HK-2 (cell line): Measurements from ENCODE around the gene ADRA2A.

Source experiments
- DNase-seq: peaks from one replicate; pipeline ENCODE4 v3.0.0-alpha.2; 2018; ENCODE audit not compliant: unreplicated experiment

The ADRA2A gene

DNA sequence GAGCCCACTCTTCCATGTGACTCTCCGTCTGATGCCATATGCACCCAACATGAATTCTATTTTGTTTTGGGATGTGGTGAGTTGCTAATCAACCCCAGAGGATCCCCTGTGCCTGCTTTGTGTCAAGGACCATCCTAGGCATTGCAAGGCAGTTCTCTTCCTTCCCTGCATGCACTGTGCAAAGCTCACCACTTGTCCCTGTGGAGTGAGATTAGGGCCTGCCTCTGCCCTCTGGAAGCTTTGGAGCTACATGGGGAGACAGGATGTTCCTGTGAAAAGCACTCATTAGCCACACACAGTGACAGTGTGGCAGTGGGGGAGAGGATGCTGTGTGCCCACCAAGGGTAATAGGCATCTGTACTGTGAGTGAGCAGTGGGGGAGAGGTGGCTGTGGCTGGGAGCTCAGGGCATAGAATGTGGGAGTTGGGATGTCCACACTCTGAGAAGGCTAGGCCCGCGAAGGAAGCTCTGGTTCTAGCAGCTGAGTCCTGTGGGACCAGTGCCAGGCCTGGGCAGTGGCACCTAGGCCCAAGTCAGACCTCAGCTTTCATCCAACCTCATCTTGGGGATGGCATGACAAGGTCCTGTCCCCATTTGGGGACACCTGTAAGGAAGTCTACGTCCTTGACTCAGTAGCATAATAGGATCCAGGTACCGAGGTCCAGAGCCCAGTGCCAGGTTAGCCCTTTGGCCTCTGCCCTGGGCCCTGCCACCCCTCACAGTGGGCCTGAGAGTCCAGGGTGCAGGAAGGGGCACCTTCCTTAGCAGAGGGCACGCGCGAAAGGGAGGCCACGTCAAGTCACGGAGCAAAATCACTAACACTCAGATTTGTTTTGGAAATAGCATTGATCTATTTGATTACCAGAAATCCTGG is 6.6 kb downstream of the ADRA2A start:
- no peak for DNase-seq

DNA sequence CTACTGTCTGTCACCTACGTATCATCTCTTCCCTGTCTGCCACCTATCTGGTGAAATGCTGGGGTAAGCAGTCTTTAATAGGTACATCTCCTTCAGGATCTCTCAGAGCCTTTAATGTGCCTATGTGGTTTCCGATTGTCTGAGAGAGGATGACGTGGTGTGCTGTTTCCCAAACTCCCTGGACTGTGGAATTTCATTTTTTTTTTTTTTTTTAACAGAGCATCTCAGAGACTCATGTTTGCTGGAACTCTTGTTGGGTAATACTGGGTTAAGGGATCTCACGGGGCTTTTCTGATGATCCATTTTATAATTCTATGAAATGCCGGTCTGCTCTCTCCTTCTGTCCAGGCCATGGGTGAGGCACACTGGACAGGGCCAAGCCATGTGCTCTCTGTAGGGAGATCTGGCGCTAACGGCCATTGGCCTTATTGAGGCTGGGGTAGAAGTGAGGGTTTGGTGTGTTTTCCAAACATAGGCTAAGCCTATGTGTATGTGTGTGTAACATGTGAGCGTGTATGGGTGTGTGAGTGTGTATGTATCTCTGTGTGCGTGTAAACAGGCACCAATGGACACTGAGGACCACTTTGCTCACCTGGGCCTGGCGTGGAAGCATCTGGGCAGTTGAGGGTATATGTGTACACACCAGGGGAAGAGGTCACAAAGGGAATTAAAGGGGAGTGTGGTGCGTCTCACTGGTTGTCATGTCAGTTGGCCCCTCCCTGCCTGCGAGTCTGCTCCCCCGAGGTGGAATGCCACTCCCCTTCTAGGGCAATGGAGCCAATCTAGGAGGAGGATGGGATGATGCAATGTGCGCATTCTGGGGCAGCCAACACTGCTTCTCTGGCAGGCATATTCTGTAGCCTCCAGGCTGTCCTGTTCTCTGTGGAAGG is 7.8 kb downstream of the ADRA2A start:
- no peak for DNase-seq

GRCh38 chr10:111085690-111086353 is 9.0 kb downstream of the ADRA2A start:
- no peak for DNase-seq

GRCh38 chr10:111086574-111086973 is 9.7 kb downstream of the ADRA2A start:
- no peak for DNase-seq

- DNase-seq: no peak
Observed at GRCh38 chr10:111087331-111087756, 10.5 kb downstream of the ADRA2A start.

- no peak for DNase-seq
Observed at GRCh38 chr10:111087968-111088505, 11.2 kb downstream of the ADRA2A start.

- no peak for DNase-seq
Observed at GRCh38 chr10:111089293-111089692, 12.5 kb downstream of the ADRA2A start.

- no peak for DNase-seq
Observed at GRCh38 chr10:111091833-111092232, 15.0 kb downstream of the ADRA2A start.

- DNase-seq: no peak
Observed at GRCh38 chr10:111093741-111094380, 17.0 kb downstream of the ADRA2A start.

- no peak for DNase-seq
Observed at GRCh38 chr10:111098679-111099437, 22.0 kb downstream of the ADRA2A start.

DNA sequence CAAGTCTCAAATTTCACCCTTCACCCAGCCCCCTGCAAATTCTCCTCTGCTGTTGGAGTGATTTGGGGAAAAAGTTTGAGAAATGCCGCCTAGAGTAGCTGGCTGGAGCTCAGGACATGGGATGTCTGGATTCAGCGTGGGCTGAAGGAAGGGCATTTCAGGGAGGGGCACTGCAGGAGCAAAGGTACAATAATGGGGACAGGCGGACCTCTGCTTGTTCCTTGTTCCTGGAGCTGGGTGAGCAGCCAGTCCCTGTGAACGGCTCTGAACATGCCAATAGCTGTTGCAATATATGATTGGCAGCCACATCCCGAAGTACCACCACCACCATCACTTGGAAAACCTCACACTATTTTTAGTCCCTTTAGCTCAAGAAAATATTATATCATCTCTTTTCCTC is 23.4 kb downstream of the ADRA2A start:
- no peak for DNase-seq

DNA sequence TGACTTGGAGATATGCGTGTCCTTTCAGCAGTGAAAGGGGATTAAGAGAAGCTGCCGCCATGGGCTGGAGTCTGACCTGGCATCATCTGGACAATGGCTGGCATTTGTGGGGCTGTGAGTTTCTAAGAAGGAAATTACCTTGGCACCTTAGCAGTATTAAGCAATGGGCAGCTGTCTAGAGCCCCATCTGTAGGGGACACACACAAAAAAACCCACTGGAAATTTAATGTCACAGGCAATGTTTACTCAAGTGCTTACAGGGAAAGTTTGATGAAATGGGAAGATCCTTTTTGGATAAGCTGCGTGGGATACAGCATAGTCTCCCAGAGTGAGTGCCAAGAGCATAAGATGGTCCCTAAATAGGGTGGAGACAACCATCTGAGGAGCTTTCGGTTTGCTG is 25.0 kb downstream of the ADRA2A start:
- no peak for DNase-seq

DNA sequence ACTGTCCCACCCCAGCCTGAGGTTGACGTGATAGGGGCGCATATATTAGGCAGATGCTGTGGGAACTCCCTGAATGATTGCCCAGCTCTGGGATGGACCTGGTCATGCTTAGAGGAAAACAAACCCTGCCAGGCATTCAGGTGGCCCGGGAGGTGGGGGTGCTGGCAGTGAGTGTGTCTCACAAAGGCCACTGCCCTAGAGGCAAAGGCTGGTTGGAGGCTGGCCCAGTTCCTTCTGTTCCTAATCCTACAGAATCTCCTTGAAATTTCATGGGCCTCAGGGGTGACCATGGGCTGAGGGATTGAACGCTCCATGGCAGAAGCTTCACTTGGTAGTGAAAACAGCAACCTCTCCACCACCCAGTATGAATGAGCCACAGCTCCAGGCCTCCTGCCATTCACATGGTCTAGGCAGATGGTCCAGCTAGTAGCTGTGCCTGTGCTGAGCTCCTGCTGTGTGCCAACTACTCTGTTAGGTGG is 25.6 kb downstream of the ADRA2A start:
- DNase-seq: no peak

- no peak for DNase-seq
Observed at GRCh38 chr10:111103196-111103840, 26.5 kb downstream of the ADRA2A start.

DNA sequence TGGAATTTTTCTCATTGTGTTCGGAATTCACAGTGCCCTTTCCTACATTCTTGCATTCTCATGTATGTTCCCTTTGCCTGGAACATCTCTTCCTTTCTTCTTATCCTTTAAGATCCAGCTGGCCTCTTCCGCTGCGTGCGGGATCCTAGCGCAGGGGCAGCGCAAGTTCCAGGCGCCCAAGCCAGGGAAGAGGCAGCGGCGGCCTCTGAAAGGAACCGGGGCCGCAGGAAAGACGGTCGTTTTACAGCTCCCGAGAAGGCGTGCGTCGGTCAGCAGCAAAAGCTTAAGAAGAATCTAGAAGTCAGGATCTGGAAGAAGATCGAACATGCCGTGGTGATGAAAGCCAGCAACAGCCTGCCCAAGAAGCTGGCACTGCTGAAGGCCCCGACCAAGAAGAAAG is 28.0 kb downstream of the ADRA2A start:
- no peak for DNase-seq

DNA sequence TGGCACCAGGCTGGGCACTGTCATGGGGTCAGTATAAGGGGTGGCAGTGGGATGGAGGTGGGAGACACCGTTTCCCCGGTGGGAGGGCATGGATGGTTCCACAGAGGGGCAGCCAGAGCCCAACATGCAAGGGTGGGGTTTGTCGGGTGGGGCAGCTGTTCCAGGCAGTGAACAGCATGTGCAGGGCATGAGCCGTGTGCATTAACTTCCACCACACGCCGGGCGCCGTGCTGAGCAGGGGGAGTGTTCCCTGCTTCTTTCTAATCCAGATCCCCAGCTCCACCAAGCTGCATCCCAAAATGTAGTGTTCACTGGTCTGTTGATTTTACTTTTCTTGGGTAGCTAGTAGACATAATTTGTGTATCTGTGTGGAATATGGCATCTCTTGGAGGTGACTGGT is 29.3 kb downstream of the ADRA2A start:
- no peak for DNase-seq

DNA sequence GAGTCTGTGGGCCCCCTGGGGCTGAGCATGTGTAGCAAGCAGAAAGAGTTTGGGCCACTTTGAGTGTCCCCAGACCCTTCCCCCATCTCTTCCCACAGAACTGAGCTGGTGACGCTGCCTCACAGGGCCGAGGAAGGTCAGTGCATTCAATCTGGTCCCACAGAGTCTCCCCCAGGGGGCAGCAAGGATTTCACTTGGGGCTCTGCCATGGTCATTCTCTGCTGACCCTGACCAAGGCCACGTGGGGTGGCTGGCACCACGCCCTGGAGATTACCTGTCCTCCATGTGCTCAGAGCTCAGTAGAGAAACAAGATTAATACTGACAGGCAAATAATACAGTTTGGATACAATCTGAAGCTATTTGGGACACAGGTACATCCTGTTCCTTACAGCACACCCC is 30.2 kb downstream of the ADRA2A start:
- no peak for DNase-seq

DNA sequence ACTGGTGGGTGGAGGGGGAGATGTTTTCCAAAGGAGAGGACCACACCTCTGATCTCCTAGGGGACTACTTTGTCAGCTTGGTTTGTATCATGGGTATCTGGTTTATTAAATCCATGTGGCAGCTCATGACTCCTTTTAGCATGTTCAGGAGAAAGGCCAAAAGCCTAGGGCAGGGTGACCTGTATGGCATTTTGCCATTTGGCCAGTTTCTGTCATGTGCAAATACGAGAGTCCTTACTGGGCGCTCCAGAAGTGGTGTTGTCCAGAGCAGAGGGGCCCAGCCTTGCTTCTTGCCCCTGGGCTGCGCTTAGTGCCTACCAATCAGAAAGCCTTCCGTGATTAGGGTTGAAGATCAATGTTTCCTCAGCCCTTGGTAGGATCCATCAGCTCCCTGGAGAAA is 31.0 kb downstream of the ADRA2A start:
- no peak for DNase-seq

DNA sequence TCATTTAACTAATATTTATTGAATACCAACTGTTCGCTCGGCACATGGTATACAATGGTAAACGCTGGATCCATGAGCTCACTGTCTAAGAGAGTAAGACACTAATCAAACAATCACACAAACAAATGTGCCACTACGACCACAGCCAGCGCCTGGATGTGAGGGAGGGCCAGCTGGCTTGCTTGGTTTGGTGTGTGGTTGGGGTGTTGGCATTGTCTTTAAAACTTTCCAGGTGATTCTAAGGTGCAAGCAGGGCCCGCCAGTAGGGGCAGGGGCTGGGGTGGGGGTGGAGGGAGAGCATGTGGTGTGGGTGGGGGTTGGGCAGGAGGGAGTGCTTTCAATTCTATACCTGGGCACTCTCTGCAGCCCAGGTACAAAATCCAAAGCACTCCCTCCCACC is 31.6 kb downstream of the ADRA2A start:
- no peak for DNase-seq
